Superior temporal gyrus (tissue), 1 donor: ENCODE results near the gene VPS26B.
"Not testable (repeated sequence)": the region's sequence is repeated elsewhere in the genome, so short reads cannot be mapped to it uniquely, and the experiment has no call there.

ENCODE experiments used
- DNase-seq: peaks from one replicate; pipeline ENCODE4 v3.0.0-alpha.2; 2016; ENCODE audit errors: extremely low spot score

The VPS26B gene

DNA sequence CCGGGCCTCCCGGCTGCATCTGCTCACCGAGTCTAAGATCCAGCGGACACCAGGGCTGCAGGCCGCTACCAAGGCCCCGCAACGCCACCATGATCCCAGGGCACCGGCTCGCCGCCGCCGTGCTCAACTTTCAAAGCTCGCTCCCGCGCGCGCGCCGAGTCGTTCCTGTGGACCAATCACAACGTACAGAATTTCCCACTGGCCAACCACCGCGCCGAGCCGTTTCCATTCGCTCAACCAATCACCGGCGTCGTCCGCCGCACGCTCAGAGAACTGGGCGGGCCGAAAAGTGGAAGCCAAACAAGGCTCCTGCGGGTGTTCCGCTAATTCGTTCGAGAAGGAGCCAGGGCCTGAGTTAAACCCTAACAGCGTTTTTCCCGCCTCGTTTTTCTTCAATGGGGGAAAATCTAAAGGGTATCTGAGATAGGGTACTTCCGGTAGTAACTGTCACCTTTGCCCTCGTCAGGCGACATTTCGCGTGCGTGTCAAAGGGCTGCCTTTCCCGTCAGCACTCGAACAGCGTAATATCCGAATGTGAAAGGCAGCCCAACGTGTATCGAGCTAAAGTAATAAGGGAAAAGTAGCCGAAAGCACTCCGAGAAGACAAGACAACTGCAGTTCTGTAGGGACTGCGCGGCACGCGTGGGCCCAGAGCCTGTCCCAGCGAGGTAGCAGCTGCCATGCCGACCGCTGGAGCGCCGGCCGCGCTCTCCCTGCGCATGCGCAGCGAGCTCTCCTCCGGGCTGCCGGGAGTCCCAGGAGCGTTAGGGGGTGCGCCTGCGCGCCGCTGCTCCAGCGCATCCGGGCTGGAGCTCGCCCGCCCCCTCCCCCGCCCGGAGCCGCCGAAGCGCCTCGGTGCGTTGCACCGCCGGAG is at the start of gene VPS26B, which contains the start of gene NCAPD3:
Gene VPS26B, plus strand, starts transcription at position 836 of the 874 bp plus-strand sequence. CDS start 452 bp downstream, outside the sequence.
Gene NCAPD3, minus strand, starts transcription at position 132 of the 874 bp plus-strand sequence. Its CDS starts 41 bp downstream, at position 91.
- peak; percentile 98 for DNase-seq

DNA sequence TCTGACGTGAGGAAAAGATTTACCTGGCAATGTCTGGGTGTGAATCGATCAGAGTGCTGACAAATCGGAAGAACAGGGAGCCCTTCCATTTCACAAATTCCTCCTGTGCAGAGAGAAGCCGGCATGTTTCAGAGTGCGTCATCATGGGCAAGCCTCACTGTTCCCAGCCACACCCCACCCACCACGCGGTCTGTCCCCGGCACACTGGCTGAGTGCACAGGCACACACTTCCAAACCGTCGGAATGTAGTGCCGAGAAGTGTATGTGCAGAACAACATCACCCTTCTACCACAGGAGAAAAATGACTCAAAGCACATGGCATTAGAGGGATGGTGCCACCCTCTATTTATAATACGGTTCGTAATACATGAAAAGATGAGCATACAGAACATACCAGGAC is 48.2 kb upstream of the VPS26B start:
- peak; percentile 11 for DNase-seq

DNA sequence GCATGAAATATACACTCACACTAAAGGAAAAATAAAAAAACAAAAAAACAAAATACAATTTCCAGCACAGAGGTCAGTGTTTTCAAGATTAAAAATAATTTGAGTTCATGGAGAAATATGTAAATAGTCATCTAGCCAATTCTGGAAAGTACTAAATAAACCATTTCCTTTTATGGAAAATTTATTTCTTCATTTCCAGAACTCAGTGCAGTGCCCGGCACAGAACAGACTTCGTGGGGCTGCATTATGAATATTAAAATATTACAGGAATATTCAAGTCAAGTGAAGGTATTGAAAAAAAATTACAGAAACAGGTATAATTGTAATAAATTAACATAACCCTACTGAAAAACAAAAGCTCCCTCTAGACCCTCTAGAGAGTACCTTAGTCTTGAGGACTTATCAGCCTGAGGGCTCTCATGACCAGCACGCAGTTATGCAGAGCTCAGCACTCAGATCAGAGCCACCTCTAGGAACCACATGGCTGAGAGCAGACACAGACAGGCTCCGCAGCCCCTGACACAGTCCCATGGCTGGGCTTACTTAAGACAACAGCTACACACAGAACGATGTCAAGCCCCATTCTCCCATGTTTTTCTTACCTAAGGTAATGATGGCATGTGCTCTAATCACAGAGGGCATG is 46.3 kb upstream of the VPS26B start:
- DNase-seq, result no peak

DNA sequence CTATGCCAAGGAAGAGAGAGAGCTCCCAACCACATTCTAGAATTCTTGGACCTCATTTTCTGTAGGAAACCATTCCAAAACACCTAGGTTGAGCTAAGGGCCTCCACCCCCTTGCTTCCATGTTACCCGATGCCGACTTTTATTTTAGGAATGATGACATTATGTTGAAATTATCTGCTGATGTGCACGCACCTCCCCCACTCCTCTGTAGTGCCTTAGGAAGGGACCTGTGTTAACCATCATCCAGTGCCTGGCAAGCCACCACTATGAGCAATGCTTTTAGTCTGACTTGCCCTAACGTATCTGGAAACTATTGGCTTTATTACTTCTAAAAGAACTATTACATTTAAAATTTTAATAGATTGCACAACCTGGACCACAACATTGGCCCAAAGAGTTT is 42.8 kb upstream of the VPS26B start:
- no peak for DNase-seq

DNA sequence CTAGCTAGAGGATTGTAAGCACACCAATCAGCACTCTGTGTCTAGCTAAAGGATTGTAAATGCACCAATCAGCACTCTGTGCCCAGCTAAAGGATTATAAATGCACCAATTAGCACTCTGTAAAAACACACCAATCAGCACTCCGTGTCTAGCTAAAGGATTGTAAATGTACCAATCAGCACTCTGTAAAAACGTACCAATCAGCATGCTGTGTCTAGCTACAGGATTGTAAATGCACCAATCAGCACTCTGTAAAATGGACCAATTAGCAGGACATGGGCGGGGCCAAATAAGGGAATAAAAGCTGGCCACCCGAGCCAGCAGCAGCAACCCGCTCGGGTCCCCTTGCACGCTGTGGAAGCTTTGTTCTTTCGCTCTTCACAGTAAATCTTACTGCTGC is 36.4 kb upstream of the VPS26B start:
- DNase-seq, result not testable (repeated sequence)

DNA sequence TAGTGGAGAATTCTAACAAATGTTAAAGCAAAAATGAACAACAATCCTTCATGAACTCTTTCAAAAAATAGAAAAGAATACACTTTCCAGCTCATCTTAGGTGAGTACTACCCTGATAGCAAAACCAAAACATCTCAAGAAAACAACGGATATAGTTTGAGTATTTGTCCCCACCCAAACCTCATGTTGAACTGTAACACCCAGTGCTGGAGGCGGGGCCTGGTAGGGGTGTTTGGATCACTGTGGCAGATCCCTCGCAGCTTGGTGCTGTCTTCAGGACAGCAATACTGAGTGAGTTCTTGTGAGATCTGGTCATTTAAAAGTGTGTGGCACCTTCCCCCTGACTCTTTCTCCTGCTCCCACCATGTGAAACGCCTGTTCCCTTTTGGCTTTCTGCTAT is 27.7 kb upstream of the VPS26B start:
- no peak for DNase-seq

DNA sequence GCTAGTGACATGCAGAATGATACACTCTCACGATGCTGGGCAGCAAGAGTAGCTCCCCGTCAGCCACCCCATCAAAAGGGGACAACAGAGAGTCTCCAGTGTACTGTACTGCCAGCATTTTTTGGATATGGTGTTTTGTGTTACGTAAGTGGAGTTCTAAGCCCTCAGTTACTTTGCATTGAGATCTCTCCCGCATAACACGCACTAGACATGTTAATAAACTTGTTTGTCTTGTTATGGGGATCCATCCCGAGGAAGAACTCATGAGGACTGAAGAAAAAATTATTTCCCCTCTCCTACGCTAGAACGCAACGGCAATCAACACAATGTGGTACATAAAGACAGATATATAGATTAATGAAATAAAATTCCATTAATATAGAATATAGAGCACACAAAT is 24.9 kb upstream of the VPS26B start:
- no peak for DNase-seq

DNA sequence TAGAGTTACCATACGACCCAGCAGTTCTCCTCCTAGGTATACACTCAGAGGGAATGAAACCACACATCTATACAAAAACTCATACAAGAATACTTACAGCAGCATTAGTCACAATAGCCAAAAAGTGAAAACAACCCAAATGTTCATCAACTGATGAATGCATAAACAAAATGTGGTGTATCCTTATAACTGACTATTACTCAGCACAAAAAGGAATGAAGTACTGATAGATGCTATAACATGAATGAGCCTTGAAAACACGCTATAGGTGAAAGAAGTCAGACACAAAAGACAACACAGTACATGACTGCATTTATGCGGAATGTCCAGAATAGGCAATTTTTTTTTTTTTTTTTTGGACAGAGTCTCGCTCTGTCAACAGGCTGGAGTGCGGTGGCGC is 23.8 kb upstream of the VPS26B start:
- DNase-seq, result no peak

DNA sequence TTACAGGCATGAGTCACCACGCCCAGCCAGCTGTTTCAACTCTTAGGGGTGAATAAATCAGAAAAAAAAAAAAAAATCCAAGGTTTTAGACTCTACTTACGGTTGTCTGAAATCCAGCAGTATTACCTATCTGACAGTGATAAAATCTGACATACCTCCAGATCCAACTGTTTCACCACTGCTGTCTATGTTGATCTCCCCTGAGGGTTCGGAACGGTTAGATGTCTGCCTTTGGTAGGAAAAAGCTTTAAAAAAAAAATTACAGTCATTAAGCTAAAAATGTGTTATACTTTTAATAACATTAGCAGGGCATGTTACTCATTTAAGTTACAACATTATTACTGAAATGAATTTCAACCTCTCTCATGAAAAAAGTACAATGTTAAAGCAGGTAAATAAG is 21.8 kb upstream of the VPS26B start:
- DNase-seq, result no peak

DNA sequence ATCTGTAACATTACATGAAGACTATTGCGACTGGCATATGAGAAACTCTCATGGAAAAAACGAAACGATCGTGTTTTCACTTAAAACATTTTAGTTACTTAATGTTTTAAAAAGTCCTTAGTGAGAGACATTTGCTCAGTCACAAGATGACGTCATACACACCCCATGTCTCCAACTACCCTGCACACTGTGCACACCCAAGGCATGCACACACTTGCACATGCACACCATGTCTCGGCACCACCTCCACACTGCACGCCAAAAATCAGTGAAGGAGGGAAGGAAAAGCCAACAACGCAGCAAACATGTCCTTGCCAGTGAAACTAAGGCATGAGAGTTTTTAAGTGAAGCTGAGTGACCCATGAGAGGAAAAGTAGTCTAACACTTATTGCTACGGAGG is 18.7 kb upstream of the VPS26B start:
- no peak for DNase-seq

DNA sequence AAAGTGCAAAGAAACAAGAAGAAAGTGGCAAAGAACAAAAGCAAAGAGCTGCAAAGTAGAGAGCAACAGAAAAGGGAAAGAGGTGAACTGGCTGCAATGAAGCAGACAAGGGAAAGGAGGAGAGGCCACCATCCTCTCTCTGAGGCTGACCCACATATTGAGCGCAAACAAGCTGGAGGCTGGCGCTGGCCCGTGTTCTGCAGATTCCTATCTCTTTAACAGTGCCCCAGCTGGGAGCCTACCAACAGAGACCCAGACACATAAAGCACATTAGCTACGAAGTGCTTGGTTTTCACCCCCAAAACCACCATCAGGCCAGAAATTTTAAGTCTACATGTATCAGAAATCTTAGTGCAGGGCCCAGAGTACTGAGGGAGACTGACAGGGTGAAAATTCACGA is 18.3 kb upstream of the VPS26B start:
- DNase-seq, result no peak

DNA sequence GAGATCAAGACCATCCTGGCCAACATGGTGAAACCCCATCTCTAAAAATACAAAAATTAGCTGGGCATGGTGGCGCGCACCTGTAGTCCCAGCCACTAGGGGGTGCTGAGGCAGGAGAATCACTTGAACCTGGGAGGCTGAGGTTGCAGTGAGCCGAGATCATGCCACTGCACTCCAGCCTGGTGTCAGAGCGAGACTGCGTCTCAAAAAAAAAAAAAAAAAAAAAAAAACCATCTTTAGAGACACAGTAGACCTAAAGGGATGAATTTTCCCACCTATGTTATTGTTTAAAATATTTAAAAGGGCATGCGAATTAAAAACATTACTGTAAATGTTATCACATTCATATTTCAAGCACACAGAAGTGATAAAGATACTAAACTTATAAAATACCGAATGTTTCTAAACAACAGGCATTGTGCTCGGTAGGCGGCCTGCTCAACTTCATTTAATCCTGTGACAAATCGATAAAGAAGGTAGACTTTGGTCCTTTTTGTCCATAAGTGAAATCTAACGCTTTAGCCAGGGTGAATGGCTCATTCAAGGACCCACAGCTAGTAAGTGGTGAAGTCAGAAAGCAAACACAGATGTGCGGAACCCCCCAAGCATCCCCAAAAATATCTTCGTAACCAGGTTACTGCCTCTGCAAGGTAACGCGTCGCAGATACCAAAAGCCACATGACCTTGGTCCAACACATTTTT is 16.8 kb upstream of the VPS26B start:
- DNase-seq, result no peak

DNA sequence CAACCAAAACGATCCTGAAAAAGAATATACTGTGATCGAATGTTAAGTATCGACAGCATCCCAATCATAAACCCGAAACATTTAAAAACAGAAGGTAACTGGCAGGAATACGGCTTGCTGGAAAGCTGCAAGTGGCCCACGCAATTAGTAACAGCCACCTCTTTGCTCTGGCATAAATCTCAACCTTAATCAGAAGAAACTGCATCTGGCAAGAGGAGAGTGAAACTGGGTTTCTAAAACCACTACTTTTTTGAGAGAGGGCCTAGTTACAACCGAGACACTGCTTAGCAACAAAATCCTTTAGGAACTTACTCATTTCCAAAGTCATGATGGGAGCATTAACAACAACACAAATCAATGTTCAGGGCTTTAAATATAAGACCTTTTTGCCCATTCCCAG is 8.6 kb upstream of the VPS26B start:
- DNase-seq, result peak; percentile 40

DNA sequence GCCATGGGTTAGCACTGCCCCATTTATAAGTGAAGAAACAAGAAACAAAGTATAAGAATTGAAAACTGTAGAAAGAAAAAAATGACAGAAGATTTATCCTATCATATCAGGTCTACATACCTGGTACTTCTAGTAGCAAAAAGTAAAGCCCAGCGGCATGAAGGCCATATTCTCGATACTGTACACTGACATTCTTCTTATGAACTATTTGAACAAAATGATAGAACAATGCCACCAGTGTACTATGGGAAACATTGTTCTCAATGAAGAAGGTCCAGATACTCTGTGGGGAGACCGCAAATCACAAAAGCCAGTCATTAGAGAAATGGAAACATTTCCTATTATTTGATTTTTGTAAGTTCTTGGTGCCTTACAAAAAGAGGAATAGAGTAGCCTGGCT is 7.7 kb upstream of the VPS26B start:
- DNase-seq, result no peak

DNA sequence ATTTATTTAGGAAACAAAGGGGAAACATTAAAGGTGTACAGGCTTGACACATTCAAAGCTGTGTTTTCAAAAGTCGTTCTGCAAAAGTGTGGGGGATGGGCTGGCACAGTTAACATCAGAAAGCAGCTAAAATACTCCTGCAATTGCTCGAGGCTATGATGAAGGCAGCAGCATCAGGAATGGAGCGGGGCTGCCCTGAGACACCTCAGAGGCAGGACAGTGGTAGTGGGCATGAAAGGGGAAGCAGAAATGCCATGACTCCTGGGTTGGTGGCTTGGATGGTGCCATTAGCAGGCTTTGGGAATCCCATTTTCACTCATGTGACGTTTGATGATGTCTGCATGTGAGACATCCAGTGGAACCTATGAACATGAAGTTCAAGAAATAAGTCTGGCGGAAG is 1.4 kb upstream of the VPS26B start:
- no peak for DNase-seq

DNA sequence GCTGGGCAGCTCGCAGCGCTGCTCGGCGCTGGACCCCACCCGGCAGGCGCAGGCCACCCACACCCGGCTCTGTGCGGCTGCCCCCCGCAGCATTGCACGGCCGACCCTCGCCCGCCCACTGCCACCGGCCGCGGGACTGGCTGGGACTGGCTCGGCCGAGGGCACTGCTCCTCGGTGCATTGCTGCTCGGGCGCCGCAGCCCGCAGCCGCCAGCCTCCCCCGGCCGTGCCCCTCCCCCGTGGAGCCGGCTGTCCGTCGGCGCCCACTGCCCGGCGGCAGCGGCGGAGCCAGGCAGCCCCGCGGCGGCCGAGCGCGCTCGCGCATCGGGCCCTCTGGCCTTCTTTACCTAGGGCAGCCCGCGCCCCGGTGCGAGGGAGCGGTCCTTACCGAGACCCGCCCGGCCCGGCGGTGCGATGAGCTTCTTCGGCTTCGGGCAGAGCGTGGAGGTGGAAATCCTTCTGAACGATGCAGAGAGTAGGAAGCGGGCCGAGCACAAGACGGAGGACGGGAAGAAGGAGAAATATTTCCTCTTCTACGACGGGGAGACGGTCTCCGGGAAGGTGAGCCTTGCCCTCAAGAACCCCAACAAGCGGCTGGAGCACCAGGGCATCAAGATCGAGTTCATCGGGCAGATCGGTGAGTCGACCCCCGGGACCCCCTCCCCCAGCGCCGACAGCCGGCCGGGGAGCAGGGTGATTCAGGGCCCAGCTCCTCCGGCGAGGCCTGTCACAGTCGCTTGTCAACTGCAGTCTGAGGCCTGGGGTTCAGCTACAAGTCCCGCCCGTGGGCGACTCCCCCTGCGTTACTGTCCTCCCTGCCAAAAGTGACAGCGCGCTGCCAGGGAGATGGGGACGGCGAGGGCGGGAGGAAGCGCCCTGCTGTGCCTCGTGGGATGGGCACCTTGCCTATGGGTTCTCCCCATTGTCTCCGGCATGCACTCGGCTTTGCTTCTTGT is 516 bp downstream of the VPS26B start:
- DNase-seq, result peak; percentile 72

DNA sequence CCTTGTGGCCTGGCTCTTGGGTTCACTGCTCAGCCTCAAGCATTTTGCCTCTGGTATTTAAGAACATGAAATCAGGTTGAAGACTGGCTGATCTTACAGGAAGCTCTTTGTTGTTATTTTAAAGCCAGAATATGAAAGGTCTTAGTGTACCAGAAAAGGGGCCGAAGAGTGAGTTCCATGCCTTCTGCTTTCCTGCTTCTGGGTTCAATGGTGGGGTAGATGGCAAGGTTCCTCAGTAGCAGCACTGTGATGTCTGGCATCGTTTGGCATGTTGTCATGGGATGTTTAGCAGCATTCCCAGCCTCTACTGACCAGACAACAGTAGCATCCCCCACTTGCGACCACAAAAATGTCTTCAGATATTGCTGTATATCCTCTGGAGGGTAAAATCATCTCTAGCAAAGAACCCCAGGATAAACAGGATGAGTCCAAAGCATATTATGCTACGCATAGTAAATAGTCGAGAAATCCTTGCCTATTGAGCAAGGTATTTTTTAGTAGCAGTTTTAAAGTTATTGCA is 2.4 kb downstream of the VPS26B start:
- DNase-seq, result no peak

DNA sequence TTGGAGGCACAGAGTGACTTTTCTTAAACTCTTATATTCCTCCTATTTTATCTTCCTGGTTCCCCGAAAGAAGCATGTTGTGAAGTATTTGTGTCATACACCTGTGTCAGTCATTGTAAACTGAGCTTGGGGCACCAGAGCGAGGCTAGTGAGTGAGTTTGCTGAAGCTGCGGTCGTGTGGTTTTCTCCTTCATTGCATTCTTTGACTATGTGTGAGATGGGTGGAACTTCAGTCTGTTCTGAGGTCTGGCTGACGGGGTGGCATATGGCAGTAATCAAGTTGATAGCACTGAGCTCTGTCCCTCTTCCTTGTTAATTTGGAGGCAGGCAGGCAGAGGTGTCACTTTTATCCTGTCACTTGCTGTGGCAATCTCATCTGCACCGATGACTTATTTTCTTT is 4.2 kb downstream of the VPS26B start:
- no peak for DNase-seq

DNA sequence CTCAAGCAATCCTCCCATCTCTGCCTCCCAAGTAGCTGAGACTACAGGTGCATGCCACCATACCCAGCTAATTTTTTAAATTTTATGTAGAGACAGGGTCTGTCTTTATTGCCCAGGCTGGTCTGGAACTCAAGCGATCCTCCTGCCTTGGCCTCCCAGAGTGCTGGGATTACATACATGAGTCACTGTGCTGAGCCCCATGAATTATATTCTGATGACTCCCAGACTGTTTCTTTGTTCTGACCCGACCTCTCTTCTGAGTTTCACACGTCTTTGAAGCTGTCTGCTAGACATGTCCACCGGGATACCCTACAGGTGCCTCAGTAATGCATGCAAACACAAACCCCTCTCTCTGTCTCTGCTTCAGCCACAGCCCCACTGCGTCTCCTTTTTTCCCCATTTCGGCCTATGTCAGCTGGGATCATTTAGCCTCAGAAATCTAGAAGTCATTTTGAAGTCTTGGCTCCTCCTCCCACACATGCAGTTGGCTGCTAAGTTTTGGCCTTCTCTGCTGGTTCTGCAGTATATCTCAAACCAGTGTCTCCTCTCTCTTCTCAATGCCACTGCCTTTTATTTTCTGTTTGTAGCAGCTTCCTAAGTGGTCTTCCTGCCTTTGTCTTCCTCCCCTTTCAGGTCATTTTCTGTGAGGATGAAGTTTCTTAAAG is 4.8 kb downstream of the VPS26B start:
- DNase-seq, result no peak

DNA sequence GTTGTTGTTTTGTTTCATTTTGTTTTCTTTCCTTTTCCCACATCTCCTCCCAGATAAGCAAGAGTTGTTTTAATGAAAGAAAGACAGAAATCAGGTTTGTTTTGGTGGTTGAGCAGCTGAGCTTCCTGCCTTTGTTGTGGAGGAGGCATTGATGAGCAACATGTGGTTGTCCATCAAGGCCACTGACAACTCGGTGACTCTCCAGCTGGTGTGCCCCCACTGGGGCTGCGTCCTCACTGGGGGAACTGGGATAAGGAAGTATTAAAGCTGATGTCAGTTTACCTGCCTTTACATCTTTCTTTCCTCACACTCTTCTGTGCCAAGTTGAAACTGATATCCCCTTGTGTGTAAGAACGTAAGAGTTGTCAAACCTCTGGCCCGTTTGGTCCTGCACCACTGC is 5.9 kb downstream of the VPS26B start:
- no peak for DNase-seq
